Measurements from ENCODE around the gene SAV1. TPM values are rescaled to one million over a fixed set of nuclear protein-coding genes. Genes with fewer than 3 reads are reported as not detected.
A peak's percentile ranks its signal among the peaks of the same experiment; 100 is the strongest.

SAV1 gene
- polyA plus RNA-seq, 1 of the 3 experiments (the other 2 are of a cell fraction): 8.9 TPM

DNA sequence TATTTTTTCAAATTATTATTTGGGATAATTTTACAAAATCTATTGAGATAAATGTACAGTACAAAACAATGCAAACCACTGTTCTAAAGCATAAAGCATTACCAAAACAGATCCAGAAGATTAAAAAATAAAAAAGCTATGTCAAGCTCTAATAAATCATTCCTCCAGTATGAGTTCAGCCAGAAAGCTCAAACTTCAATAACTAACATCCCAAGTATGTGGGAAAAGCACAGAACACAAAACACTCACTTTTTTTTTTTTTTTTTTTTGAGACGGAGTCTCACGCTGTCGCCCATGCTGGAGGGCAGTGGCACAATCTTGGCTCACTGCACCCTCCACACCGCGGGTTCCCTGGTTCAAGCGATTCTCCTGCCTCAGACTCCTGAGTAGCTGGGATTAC is 11.3 kb downstream of the SAV1 start:
- TF ChIP-seq JUND (IDR thresholded peaks at IDR 0.05): no peak
- TF ChIP-seq, protein P1, sequence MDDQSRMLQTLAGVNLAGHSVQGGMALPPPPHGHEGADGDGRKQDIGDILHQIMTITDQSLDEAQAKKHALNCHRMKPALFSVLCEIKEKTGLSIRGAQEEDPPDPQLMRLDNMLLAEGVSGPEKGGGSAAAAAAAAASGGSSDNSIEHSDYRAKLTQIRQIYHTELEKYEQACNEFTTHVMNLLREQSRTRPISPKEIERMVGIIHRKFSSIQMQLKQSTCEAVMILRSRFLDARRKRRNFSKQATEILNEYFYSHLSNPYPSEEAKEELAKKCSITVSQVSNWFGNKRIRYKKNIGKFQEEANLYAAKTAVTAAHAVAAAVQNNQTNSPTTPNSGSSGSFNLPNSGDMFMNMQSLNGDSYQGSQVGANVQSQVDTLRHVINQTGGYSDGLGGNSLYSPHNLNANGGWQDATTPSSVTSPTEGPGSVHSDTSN (IDR thresholded peaks at IDR 0.05): 0 out of 2 replicates have a peak, but pooled peaks have one; percentile 24
- Histone ChIP-seq H3K79me2 (ENCODE audit: insufficient read depth) (peaks cover 93% of the 10 kb centered on the region), H3F3A (replicated peaks; ENCODE audit: insufficient read depth) (no peaks in the 10 kb centered on the region), H3K27me3 (ENCODE audit: insufficient read depth) (no peaks in the 10 kb centered on the region), H3K9ac (no peak overlapping the region), H3K27ac (ENCODE audit: low read depth in 2 of 2, low read length in 1 of 2) (no peak overlapping the region), H3K4me3 (ENCODE audit: low read depth in 2 of 2, low read length in 1 of 2) (no peak overlapping the region), H3K36me3 (replicated peaks in 1 of 2; ENCODE audit: control insufficient read depth in 1 of 2, insufficient read depth in 2 of 2, low read length in 1 of 2) (peaks cover 6 to 9% of the 10 kb centered on the region in 2 experiments), H3K9me3 (no peaks in the 10 kb centered on the region), H3K4me2 (no peak overlapping the region), H4K20me1 (ENCODE audit: insufficient read depth) (no peaks in the 10 kb centered on the region), H3K4me1 (ENCODE audit: control insufficient read depth in 1 of 2, insufficient read depth in 2 of 2, low read depth in 1 of 2, low read length in 1 of 2) (peaks cover 0 to 17% of the 10 kb centered on the region in 2 experiments; a peak in 3 of 4 replicates), H3K9me2 (no peaks in the 10 kb centered on the region), H2AFZ (ENCODE audit: low read depth) (no peak overlapping the region)
- 100% methylated on average over 6 of the region's 6 CpGs for WGBS (ENCODE audit: low lambda C conversion rate)
- POLR2A ChIA-PET: interaction anchor here (1.3 kb wide), 1 partner anchor 11 kb away, joined by 4 read pairs; the partner anchor contains the start of gene SAV1
- DNase-seq: no peak
- CTCF ChIA-PET: interaction anchor here (0.6 to 1.6 kb wide), 3 partner anchors 10 to 410 kb away, joined by 3 read pairs; no protein-coding TSS in a partner anchor

DNA sequence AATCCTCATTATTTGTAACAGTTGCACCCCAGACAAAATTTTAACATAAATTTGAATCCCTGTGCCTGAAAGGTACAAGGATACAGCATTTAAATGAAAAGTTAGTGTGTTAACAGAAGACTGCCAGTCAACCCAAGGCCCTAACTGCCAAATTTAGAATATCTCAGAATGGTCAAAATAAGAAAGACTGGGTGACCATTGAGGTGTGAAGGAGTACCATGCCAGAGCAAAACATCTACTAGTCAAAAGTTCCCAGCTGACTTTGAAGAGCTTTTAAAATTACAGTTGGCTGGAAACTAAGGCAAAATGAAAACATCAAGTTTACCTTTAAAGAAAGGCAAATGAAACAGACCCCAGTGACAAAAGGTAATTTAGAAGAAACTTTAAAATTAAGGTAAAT is 18.4 kb downstream of the SAV1 start:
- H3K9me2 ChIP-seq: no peaks in the 10 kb centered on the region
- H3K9me3 ChIP-seq: no peaks in the 10 kb centered on the region
- TF ChIP-seq GABPA (IDR thresholded peaks at IDR 0.05; ENCODE audit: low read depth) (no peak), TCF12 (IDR thresholded peaks at IDR 0.05) (no peak), RXRA (IDR thresholded peaks at IDR 0.05; ENCODE audit: borderline replicate concordance, low read depth) (no peak), RFX5 (IDR thresholded peaks at IDR 0.05; ENCODE audit: low read length) (no peak), SIN3A (IDR thresholded peaks at IDR 0.05; ENCODE audit: borderline replicate concordance, low read depth, low read length) (no peak), TEAD4 (IDR thresholded peaks at IDR 0.05; ENCODE audit: borderline replicate concordance, insufficient read depth) (no peak), RAD21 (IDR thresholded peaks at IDR 0.05; ENCODE audit: low read length) (no peak), MXI1 (IDR thresholded peaks at IDR 0.05; ENCODE audit: low read depth, low read length) (no peak), CHD2 (IDR thresholded peaks at IDR 0.05; ENCODE audit: low read length, partially characterized antibody) (no peak)
- TF ChIP-seq, protein P2, sequence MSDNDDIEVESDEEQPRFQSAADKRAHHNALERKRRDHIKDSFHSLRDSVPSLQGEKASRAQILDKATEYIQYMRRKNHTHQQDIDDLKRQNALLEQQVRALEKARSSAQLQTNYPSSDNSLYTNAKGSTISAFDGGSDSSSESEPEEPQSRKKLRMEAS (IDR thresholded peaks at IDR 0.05; ENCODE audit: low read depth): no peak
- TF ChIP-seq, protein P3, sequence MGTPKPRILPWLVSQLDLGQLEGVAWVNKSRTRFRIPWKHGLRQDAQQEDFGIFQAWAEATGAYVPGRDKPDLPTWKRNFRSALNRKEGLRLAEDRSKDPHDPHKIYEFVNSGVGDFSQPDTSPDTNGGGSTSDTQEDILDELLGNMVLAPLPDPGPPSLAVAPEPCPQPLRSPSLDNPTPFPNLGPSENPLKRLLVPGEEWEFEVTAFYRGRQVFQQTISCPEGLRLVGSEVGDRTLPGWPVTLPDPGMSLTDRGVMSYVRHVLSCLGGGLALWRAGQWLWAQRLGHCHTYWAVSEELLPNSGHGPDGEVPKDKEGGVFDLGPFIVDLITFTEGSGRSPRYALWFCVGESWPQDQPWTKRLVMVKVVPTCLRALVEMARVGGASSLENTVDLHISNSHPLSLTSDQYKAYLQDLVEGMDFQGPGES (IDR thresholded peaks at IDR 0.05; ENCODE audit: low read depth, low read length): no peak
- ChIA-PET POLR2A (no interaction called here), CTCF (interaction anchor here (0.8 to 1.2 kb wide), 2 partner anchors 64 to 129 kb away, joined by 3 read pairs; no protein-coding TSS in a partner anchor)
- H4K20me1 ChIP-seq (ENCODE audit: insufficient read depth): no peaks in the 10 kb centered on the region
- H3K4me3 ChIP-seq (ENCODE audit: low read depth in 2 of 2, low read length in 1 of 2): no peak overlapping the region
- H3K4me2 ChIP-seq: no peak overlapping the region
- peaks cover 9% of the 10 kb centered on the region for H3F3A ChIP-seq (replicated peaks; ENCODE audit: insufficient read depth)
- peaks cover 3 to 6% of the 10 kb centered on the region in 2 experiments for H3K36me3 ChIP-seq (replicated peaks in 1 of 2; ENCODE audit: control insufficient read depth in 1 of 2, insufficient read depth in 2 of 2, low read length in 1 of 2)
- H3K27me3 ChIP-seq (ENCODE audit: insufficient read depth): no peaks in the 10 kb centered on the region
- H2AFZ ChIP-seq (ENCODE audit: low read depth): no peak overlapping the region
- H3K79me2 ChIP-seq (ENCODE audit: insufficient read depth): peaks cover 89% of the 10 kb centered on the region
- H3K27ac ChIP-seq (ENCODE audit: low read depth in 2 of 2, low read length in 1 of 2): no peak overlapping the region
- no peak for DNase-seq
- H3K4me1 ChIP-seq (ENCODE audit: control insufficient read depth in 1 of 2, insufficient read depth in 2 of 2, low read depth in 1 of 2, low read length in 1 of 2): no peaks in the 10 kb centered on the region
- no peak overlapping the region for H3K9ac ChIP-seq

Measured in SK-N-SH (cell line).